Left forelimb (tissue), 1 donor: ENCODE measurements around the gene PCDHA9.
"Not testable (repeated sequence)": the region's sequence is repeated elsewhere in the genome, so short reads cannot be mapped to it uniquely, and the experiment has no call there.

Source experiments
- DNase-seq: peaks from one replicate; pipeline ENCODE4 v3.0.0-alpha.2; 2018; ENCODE audit warnings: low spot score

Gene PCDHA9

DNA sequence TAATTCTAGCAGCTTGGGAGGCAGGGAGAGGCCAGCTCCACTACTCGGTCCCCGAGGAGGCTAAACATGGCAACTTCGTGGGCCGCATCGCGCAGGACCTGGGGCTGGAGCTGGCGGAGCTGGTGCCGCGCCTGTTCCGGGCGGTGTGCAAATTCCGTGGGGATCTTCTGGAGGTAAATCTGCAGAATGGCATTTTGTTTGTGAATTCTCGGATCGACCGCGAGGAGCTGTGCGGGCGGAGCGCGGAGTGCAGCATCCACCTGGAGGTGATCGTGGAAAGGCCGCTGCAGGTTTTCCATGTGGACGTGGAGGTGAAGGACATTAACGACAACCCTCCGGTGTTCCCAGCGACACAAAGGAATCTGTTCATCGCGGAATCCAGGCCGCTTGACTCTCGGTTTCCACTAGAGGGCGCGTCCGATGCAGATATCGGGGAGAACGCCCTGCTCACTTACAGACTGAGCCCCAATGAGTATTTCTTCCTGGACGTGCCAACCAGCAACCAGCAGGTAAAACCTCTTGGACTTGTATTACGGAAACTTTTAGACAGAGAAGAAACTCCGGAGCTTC lies 13.7 kb upstream of the PCDHA9 start:
- DNase-seq: not testable (repeated sequence)

DNA sequence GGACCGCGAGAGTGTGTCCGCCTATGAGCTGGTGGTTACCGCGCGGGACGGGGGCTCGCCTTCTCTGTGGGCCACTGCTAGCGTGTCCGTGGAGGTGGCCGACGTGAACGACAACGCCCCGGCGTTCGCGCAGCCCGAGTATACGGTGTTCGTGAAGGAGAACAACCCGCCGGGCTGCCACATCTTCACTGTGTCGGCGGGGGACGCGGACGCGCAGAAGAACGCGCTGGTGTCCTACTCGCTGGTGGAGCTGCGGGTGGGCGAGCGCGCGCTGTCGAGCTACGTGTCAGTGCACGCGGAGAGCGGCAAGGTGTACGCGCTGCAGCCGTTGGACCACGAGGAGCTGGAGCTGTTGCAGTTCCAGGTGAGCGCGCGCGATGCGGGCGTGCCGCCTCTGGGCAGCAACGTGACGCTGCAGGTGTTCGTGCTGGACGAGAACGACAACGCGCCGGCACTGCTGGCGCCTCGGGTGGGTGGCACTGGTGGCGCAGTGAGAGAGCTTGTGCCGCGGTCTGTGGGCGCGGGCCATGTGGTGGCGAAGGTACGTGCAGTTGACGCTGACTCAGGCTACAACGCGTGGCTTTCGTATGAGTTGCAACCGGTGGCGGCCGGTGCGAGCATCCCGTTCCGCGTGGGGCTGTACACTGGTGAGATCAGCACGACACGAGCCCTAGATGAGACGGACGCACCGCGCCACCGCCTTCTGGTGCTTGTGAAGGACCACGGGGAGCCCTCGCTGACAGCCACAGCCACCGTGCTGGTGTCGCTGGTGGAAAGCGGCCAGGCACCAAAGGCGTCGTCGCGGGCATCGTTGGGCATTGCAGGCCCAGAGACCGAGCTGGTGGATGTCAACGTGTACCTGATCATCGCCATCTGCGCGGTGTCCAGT lies 12.3 kb upstream of the PCDHA9 start:
- no peak for DNase-seq

DNA sequence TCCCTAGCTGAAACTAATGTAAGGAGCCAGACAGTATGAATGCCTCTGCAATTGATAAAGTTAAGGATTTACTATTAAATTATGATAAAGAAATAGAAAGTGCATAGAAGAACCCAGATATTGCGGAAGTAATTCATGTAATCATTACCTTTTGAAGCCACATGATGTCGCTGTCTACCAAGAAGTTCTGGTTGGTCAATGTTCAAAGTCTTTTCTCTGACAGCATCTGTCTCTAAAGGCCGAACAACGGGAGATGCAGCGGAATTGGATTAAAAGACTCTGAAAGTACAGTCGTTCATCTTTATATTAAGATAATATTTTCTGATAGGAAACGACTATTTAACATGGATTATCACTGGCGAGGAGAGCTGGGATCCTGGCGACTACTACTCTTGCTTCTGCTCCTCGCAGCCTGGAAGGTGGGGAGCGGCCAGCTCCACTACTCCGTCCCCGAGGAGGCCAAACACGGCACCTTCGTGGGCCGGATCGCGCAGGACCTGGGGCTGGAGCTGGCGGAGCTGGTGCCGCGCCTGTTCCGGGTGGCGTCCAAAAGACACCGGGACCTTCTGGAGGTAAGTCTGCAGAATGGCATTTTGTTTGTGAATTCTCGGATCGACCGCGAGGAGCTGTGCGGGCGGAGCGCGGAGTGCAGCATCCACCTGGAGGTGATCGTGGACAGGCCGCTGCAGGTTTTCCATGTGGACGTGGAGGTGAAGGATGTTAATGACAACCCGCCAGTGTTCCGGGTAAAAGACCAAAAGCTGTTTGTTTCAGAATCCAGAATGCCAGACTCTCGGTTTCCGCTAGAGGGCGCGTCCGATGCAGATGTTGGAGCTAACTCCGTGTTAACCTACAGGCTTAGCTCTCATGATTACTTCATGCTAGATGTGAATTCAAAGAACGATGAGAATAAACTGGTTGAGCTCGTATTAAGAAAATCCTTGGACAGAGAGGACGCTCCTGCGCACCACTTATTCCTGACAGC lies 6.9 kb upstream of the PCDHA9 start, which contains the start of gene PCDHA8:
Gene PCDHA8 (plus strand): TSS at position 210 of the 985 bp plus-strand sequence. CDS start 135 bp downstream, at position 345.
- no peak for DNase-seq

DNA sequence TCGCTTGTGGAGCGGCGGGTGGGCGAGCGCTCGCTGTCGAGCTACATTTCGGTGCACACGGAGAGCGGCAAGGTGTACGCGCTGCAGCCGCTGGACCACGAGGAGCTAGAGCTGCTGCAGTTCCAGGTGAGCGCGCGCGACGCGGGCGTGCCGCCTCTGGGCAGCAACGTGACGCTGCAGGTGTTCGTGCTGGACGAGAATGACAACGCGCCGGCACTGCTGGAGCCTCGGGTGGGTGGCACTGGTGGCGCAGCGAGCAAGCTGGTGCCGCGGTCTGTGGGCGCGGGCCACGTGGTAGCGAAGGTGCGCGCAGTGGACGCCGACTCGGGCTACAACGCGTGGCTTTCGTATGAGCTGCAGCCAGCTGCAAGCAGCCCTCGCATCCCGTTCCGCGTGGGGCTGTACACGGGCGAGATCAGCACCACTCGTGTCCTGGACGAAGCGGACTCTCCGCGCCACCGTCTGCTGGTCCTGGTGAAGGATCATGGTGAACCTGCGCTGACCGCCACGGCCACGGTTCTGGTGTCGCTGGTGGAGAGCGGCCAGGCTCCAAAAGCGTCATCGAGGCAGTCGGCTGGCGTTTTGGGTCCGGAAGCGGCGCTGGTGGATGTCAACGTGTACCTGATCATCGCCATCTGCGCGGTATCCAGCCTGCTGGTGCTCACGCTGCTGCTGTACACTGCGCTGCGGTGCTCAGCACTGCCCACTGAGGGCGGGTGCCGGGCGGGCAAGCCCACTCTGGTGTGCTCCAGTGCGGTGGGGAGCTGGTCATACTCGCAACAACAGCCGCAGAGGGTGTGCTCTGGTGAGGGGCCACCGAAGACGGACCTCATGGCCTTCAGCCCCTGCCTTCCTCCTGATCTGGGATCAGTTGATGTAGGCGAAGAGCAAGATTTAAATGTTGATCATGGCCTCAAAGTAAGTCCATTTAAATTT lies 5.1 kb upstream of the PCDHA9 start:
- DNase-seq: no peak

DNA sequence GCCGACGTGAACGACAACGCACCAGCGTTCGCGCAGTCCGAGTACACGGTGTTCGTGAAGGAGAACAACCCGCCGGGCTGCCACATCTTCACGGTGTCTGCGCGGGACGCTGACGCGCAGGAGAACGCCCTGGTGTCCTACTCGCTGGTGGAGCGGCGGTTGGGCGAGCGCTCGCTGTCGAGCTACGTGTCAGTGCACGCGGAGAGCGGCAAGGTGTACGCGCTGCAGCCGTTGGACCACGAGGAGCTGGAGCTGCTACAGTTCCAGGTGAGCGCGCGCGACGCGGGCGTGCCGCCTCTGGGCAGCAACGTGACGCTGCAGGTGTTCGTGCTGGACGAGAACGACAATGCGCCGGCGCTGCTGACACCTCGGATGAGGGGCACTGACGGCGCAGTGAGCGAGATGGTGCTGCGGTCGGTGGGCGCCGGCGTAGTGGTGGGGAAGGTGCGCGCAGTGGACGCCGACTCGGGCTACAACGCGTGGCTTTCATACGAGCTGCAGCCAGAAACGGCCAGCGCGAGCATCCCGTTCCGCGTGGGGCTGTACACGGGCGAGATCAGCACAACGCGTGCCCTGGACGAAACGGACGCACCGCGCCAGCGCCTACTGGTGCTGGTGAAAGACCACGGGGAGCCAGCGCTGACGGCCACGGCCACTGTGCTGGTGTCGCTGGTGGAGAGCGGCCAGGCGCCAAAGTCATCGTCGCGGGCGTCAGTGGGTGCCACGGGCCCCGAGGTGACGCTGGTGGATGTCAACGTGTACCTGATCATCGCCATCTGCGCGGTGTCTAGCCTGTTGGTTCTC lies 1.9 kb downstream of the PCDHA9 start:
- not testable (repeated sequence) for DNase-seq

DNA sequence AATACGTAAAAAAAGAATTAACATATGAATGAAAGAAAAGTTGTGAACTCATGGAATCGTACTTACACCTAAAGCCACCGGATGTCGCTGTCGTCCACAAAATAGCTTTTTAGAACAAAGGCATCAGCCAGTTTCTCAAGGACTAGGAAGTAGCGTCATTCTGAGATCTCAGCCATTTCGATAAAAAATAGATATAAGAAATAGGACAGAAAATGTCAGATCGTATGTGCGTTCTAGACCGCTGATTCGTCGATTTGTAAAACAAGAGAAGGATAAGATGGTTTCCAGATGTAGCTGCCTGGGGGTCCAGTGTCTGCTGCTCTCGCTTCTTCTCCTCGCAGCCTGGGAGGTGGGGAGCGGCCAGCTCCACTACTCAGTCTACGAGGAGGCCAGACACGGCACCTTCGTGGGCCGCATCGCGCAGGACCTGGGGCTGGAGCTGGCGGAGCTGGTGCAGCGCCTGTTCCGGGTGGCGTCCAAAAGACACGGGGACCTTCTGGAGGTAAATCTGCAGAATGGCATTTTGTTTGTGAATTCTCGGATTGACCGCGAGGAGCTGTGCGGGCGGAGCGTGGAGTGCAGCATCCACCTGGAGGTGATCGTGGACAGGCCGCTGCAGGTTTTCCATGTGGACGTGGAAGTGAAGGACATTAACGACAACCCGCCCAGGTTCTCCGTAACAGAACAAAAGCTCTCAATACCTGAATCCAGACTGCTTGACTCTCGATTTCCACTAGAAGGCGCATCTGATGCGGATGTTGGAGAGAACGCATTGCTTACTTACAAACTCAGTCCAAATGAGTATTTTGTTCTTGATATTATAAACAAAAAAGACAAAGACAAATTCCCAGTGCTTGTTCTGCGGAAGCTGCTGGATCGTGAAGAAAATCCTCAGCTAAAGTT lies 7.8 kb downstream of the PCDHA9 start, which contains the start of gene PCDHA10:
Gene PCDHA10 (plus strand): TSS at position 126 of the 903 bp plus-strand sequence. CDS start 152 bp downstream, at position 278.
- no peak for DNase-seq

DNA sequence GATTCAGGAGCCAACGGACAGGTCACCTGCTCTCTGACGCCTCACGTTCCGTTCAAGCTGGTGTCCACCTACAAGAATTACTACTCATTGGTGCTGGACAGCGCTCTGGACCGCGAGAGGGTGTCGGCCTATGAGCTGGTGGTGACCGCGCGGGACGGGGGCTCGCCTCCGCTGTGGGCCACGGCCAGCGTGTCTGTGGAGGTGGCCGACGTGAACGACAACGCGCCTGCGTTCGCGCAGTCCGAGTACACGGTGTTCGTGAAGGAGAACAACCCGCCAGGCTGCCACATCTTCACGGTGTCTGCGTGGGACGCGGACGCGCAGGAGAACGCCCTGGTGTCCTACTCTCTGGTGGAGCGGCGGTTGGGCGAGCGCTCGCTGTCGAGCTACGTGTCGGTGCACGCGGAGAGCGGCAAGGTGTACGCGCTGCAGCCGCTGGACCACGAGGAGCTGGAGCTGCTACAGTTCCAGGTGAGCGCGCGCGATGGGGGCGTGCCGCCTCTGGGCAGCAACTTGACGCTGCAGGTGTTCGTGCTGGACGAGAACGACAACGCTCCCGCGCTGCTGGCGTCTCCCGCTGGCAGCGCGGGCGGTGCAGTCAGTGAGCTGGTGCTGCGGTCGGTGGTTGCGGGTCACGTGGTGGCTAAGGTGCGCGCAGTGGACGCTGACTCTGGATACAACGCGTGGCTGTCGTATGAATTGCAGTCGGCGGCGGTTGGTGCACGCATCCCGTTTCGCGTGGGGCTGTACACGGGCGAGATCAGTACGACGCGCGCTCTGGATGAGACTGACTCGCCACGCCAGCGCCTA lies 9.2 kb downstream of the PCDHA9 start:
- no peak for DNase-seq

DNA sequence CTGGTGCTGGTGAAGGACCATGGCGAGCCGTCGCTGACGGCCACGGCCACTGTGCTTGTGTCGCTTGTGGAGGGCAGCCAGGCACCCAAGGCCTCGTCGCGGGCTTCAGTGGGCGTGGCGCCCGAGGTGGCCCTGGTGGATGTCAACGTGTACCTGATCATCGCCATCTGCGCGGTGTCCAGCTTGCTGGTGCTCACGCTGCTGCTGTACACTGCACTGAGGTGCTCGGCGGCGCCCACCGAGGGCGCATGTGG lies 9.7 kb downstream of the PCDHA9 start:
- no peak for DNase-seq

DNA sequence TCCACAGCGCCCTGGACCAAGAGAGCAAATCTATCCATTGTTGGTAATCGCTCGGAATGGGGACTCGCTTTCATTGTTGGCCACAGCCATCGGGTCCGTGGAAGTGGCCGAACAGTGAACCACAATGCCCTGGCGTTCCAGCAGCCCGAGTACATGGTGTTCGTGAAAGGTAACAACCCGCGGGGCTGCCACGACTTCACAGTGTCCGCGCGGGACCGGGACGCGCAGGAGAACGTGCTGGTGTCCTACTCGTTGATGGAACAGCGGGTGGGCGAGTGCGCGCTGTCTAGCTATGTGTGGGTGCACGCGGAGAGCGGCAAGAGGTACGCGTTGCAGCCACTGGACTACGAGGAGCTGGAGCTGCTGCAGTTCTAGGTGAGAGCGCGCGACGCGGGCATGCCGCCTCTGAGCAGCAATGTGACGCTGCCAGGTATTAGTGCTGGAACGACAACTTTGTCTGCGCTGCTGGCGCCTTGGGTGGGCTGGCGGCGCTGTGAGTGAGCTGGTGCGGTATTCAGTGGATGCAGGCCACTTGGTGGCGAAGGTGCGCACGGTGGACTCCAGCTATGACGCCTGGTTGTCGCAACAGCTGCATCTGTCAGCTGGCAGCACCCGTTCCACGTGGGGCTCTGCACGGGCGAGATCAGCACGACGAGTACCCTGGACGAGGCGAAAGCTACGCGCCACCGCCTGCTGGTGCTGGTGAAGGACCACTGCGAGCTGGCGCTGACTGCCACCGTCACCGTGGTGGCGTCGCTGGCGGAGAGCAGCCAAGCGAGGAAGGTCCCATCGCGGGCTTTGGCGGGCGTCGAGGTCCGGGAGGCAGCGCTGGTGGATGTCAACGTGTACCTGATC lies 14.5 kb downstream of the PCDHA9 start:
- no peak for DNase-seq

DNA sequence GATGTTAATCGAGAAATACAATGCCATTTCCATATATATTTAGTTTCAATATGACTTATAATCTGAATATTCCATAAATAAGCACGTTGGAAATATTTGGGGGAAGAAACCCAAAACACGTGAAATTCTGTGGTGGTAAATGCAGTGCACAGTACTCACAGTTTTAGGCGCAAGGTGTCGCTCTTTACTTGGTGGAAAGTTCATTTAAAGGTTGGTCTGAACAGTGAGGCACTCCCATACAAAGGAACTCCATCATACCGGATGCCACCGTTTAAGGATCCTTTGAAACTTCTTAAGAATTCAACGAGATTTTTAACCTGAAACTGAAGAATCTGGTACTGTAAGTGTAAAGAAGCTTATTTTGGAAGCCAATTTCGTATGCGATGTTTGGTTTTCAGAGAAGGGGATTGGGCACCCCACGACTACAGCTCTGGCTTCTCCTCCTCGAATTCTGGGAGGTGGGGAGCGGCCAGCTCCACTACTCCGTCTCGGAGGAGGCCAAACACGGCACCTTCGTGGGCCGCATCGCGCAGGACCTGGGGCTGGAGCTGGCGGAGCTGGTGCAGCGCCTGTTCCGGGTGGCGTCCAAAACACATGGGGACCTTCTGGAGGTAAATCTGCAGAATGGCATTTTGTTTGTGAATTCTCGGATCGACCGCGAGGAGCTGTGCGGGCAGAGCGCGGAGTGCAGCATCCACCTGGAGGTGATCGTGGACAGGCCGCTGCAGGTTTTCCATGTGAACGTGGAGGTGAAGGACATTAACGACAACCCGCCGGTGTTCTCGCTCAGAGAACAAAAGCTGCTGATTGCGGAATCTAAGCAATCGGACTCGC lies 20.8 kb downstream of the PCDHA9 start, which contains the start of gene PCDHA11:
Gene PCDHA11 (plus strand): TSS at position 237 of the 834 bp plus-strand sequence. CDS start 147 bp downstream, at position 384.
- no peak for DNase-seq

DNA sequence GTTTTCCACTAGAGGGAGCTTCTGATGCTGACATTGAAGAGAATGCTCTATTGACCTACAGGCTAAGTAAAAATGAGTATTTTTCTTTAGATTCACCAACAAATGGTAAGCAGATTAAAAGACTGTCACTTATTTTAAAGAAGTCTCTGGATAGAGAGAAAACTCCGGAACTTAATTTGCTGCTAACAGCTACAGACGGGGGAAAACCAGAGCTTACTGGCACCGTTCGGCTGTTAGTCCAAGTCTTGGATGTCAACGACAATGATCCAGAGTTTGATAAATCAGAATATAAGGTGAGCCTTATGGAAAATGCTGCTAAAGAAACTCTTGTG lies 21.3 kb downstream of the PCDHA9 start:
- DNase-seq: no peak

DNA sequence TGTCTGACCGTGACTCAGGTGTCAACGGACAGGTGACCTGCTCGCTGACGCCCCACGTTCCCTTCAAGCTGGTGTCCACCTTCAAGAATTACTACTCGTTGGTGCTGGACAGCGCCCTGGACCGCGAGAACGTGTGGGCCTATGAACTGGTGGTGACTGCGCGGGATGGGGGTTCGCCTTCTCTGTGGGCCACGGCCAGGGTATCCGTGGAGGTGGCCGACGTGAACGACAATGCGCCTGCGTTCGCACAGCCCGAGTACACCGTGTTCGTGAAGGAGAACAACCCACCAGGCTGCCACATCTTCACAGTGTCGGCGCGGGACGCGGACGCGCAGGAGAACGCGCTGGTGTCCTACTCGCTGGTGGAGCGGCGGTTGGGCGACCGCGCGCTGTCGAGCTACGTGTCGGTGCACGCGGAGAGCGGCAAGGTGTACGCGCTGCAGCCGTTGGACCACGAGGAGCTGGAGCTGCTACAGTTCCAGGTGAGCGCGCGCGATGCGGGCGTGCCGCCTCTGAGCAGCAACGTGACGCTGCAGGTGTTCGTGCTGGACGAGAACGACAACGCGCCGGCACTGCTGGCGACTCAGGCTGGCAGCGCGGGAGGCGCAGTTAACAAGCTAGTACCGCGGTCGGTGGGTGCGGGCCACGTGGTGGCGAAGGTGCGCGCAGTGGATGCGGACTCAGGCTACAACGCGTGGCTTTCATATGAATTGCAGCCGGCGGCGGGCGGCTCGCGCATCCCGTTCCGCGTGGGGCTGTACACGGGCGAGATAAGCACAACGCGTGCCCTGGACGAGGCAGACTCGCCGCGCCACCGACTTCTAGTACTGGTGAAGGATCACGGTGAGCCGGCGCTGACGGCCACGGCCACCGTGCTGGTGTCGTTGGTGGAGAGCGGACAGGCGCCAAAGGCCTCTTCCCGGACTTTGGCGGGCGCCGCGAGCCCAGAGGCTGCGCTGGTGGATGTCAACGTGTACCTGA lies 22.3 kb downstream of the PCDHA9 start:
- no peak for DNase-seq

DNA sequence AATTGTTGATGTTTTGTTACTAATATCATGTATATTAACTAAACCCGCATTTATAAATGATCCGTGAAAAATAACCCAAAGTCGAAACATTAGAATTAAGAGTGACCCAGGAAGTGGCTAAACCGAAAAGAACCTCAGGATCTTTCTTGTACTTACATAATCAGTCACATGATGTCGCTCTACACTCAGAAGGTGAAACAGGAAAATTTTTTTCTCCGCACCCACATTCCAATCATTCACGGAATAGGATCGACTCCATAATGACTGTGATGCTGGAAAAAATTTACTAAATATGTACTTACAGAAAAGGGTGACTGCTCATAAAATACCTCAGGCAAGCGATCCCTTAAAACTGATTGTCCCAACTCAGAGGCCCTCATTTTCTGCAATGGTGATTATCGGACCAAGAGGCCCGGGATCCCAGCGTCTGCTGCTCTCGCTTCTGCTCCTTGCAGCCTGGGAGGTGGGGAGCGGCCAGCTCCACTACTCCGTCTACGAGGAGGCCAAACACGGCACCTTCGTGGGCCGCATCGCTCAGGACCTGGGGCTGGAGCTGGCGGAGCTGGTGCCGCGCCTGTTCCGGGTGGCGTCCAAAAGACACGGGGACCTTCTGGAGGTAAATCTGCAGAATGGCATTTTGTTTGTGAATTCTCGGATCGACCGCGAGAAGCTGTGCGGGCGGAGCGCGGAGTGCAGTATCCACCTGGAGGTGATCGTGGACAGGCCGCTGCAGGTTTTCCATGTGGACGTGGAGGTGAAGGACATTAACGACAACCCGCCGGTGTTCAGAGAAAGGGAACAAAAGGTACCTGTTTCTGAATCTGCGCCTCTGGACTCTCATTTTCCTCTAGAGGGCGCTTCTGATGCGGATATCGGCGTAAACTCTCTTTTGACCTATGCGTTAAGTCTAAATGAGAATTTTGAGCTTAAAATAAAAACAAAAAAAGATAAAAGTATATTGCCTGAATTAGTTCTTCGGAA lies 27.2 kb downstream of the PCDHA9 start, which contains the start of gene PCDHA12:
Gene PCDHA12 (plus strand): TSS at position 224 of the 981 bp plus-strand sequence. CDS start 165 bp downstream, at position 389.
- DNase-seq: no peak
